Umbilical cord (tissue), 1 donor: ENCODE data around the gene MBD3L2B. TPM values are rescaled to one million over a fixed set of nuclear protein-coding genes. Genes with fewer than 3 reads are reported as not detected.

Experiments
- total RNA-seq: library from RNA; depleted of rRNA; stranded (reverse); fragments of >200 nt; gene quantifications from one replicate; pipeline ENCODE4 v1.2.3, GENCODE V29; 2014; ENCODE audit warnings: low replicate concordance; ENCODE audit not compliant: insufficient read depth

MBD3L2B gene
- total RNA-seq, 1 donor from 2014 or later = not detected

Other genes starting within 250 kb of the MBD3L2B start
- gene VAV1, start 248.7 kb downstream of the MBD3L2B start, total RNA-seq = 8.2 TPM
- gene ADGRE1, start 133.9 kb downstream of the MBD3L2B start, total RNA-seq = 13.2 TPM
- not detected for gene MBD3L5, start 9.1 kb upstream of the MBD3L2B start, total RNA-seq
- not detected for gene MBD3L4, start 18.7 kb upstream of the MBD3L2B start, total RNA-seq
- not detected for gene MBD3L2, start 27.9 kb upstream of the MBD3L2B start, total RNA-seq
- 1.9 TPM for gene MBD3L3, start 37.2 kb upstream of the MBD3L2B start, total RNA-seq
- gene ZNF557, start 48.3 kb upstream of the MBD3L2B start, total RNA-seq = 14.7 TPM